IMR-90 (cell line): ENCODE measurements around the gene CKAP2L. TPM values are rescaled to one million over a fixed set of nuclear protein-coding genes. Genes with fewer than 3 reads are reported as not detected.

Experiments used
- ATAC-seq: fragments of 200-7000 bp; cut with Tn5 transposase; 2 replicates; pipeline ENCODE4 v1.9.1; 2020; ENCODE audit warnings: low read depth, mild to moderate bottlenecking, moderate library complexity
- BruUV-seq: library from RNA; stranded (reverse); fragments of 400-500 nt; replicated peaks from 2 replicates; lab custom pipeline; 2021; lab: Mats Ljungman, UMichigan
- CTCF ChIA-PET: fragments of 300-600 bp; formaldehyde crosslinking; extraction: SDS; loops from one replicate; lab custom pipeline; 2021; ENCODE audit warnings: antibody characterized with exemption; lab: Yijun Ruan, JAX
- POLR2A ChIA-PET: fragments of 300-600 bp; sonication (Branson Sonifier 250); formaldehyde crosslinking; loops from one replicate; lab custom pipeline; 2022; ENCODE audit warnings: antibody characterized with exemption; ENCODE audit not compliant: unreplicated experiment; lab: Charles Lee
- DNase-seq: peaks from one replicate; pipeline ENCODE4 v3.0.0; 2013
- H2AFZ ChIP-seq: replicated peaks from 2 replicates; pipeline ENCODE3; 2013; ENCODE audit warnings: low read length, mild to moderate bottlenecking; ENCODE audit not compliant: poor library complexity
- H2AK5ac ChIP-seq: 2 replicates; pipeline ENCODE4 v1.6.1; 2013; ENCODE audit warnings: low read depth, low read length, inconsistent platforms
- H2AK9ac ChIP-seq: replicated peaks from 2 replicates; pipeline ENCODE3; 2013; ENCODE audit warnings: mild to moderate bottlenecking, low read depth, low read length, moderate library complexity; ENCODE audit not compliant: poor library complexity
- H2BK120ac ChIP-seq: 2 replicates; pipeline ENCODE4 v1.6.1; 2013; ENCODE audit warnings: low read depth, low read length, inconsistent platforms
- H2BK15ac ChIP-seq: 3 replicates; pipeline ENCODE4 v1.6.1; 2013; ENCODE audit warnings: low read depth, low read length, inconsistent platforms
- H2BK20ac ChIP-seq: 2 replicates; pipeline ENCODE4 v1.6.1; 2013; ENCODE audit warnings: low read depth, mild to moderate bottlenecking, inconsistent platforms, low read length, moderate library complexity
- H2BK5ac ChIP-seq: 2 replicates; pipeline ENCODE4 v1.6.1; 2013; ENCODE audit warnings: mild to moderate bottlenecking, low read depth, low read length, inconsistent platforms; ENCODE audit not compliant: poor library complexity, severe bottlenecking
- H3K14ac ChIP-seq: replicated peaks from 2 replicates; pipeline ENCODE4 v1.6.1; 2013; ENCODE audit warnings: low read depth, low read length, inconsistent platforms
- H3K18ac ChIP-seq: 2 replicates; pipeline ENCODE4 v1.6.1; 2013; ENCODE audit warnings: low read depth, low read length, control low read depth
- H3K23ac ChIP-seq: 2 replicates; pipeline ENCODE4 v1.6.1; 2013; ENCODE audit warnings: low read depth, low read length, inconsistent platforms
- H3K27ac ChIP-seq: 2 replicates; pipeline ENCODE4 v1.5.1; 2013; ENCODE audit warnings: mild to moderate bottlenecking, control low read depth, low read length; ENCODE audit not compliant: insufficient read depth
- H3K27me3 ChIP-seq: 2 replicates; pipeline ENCODE4 v1.6.1; 2013; ENCODE audit warnings: low read length; ENCODE audit not compliant: control insufficient read depth, insufficient read depth
- H3K36me3 ChIP-seq: 2 replicates; pipeline ENCODE4 v1.6.1; 2013; ENCODE audit warnings: low read length, mixed read lengths; ENCODE audit not compliant: control insufficient read depth, insufficient read depth
- H3K4ac ChIP-seq: 2 replicates; pipeline ENCODE4 v1.6.1; 2013; ENCODE audit warnings: low read depth, low read length, inconsistent platforms
- H3K4me1 ChIP-seq: 2 replicates; pipeline ENCODE4 v1.6.1; 2013; ENCODE audit warnings: low read length, mixed read lengths; ENCODE audit not compliant: control insufficient read depth, insufficient read depth
- H3K4me2 ChIP-seq: 2 replicates; pipeline ENCODE4 v1.6.1; 2013; ENCODE audit warnings: low read depth, mild to moderate bottlenecking, control low read depth, low read length, moderate library complexity
- H3K4me3 ChIP-seq: 2 replicates; pipeline ENCODE4 v1.5.1; 2013; ENCODE audit warnings: low read depth, mild to moderate bottlenecking, control low read depth, low read length, moderate library complexity; ENCODE audit not compliant: insufficient read depth
- H3K56ac ChIP-seq: 2 replicates; pipeline ENCODE4 v1.6.1; 2013; ENCODE audit warnings: low read length, inconsistent platforms; ENCODE audit not compliant: insufficient read depth; ENCODE audit errors: extremely low read depth
- H3K79me1 ChIP-seq, 2 experiments: 2 replicates each; pipeline ENCODE4 v1.6.1; 2013; ENCODE audit warnings: low read length in 2 of 2, inconsistent platforms in 1 of 2, low read depth in 1 of 2
- H3K9ac ChIP-seq: 2 replicates; pipeline ENCODE4 v1.6.1; 2013; ENCODE audit warnings: low read depth, low read length, control low read depth
- H3K9me1 ChIP-seq: 2 replicates; pipeline ENCODE4 v1.6.1; 2013; ENCODE audit warnings: low read length, inconsistent platforms; ENCODE audit not compliant: insufficient read depth
- H3K9me3 ChIP-seq: 2 replicates; pipeline ENCODE4 v1.6.1; 2013; ENCODE audit warnings: low read length; ENCODE audit not compliant: control insufficient read depth, insufficient read depth
- H4K20me1 ChIP-seq: 2 replicates; pipeline ENCODE4 v1.6.1; 2013; ENCODE audit warnings: low read length, inconsistent platforms; ENCODE audit not compliant: insufficient read depth
- H4K5ac ChIP-seq: 2 replicates; pipeline ENCODE4 v1.6.1; 2013; ENCODE audit warnings: mild to moderate bottlenecking, low read depth, low read length, control low read depth
- H4K8ac ChIP-seq, 2 experiments: 2 replicates each; pipeline ENCODE4 v1.6.1; 2013; ENCODE audit warnings: low read depth in 2 of 2, low read length in 2 of 2, control low read depth in 1 of 2, inconsistent platforms in 1 of 2
- H4K91ac ChIP-seq: 2 replicates; pipeline ENCODE4 v1.6.1; 2013; ENCODE audit warnings: low read depth, low read length, inconsistent platforms; ENCODE audit not compliant: insufficient read depth
- CEBPB ChIP-seq: IDR thresholded peaks from 2 replicates; pipeline ENCODE4 v1.6.1; 2012; ENCODE audit warnings: low read depth, low read length, improper control_type of control experiment
- CTCF ChIP-seq: conservative IDR thresholded peaks from 2 replicates; pipeline ENCODE4 v1.5.1; 2012; ENCODE audit warnings: mild to moderate bottlenecking, low read depth, low read length, improper control_type of control experiment
- ELK1 ChIP-seq: fragments of 150-350 bp; IDR thresholded peaks from 2 replicates; pipeline ENCODE4 v1.6.1; 2016; ENCODE audit warnings: low read depth, mild to moderate bottlenecking, low read length, moderate library complexity, borderline replicate concordance
- MAFK ChIP-seq: IDR thresholded peaks from 2 replicates; pipeline ENCODE4 v1.6.1; 2012; ENCODE audit warnings: low read depth, low read length, improper control_type of control experiment
- MAZ ChIP-seq: IDR thresholded peaks from 2 replicates; pipeline ENCODE4 v1.6.1; 2012; ENCODE audit warnings: low read depth, mild to moderate bottlenecking, low read length, improper control_type of control experiment, moderate library complexity, borderline replicate concordance
- MXI1 ChIP-seq: IDR thresholded peaks from 2 replicates; pipeline ENCODE4 v1.6.1; 2012; ENCODE audit warnings: low read depth, mild to moderate bottlenecking, low read length, moderate library complexity, borderline replicate concordance
- RAD21 ChIP-seq: IDR thresholded peaks from 2 replicates; pipeline ENCODE4 v1.6.1; 2012; ENCODE audit warnings: low read length, improper control_type of control experiment
- WGBS, 2 experiments: methylation state at CpG; one replicate each; pipeline versions ENCODE4 v1.1.5 to v1.1.7; 2013; ENCODE audit warnings: missing lambda C conversion rate in 2 of 2; ENCODE audit not compliant: insufficient read length in 1 of 2; ENCODE audit errors: extremely low coverage in 2 of 2; 5-methylcytosine and 5-hydroxymethylcytosine counted together
- dilution Hi-C: fragments of 300-500 bp; cut with HindIII; formaldehyde crosslinking; loops from one replicate; pipeline ENCODE4 v1.14.3; 2018; ENCODE audit warnings: low sequenced_read_pairs; ENCODE audit not compliant: unreplicated experiment
- in situ Hi-C: fragments of 300-500 bp; cut with MboI; formaldehyde crosslinking; loops from 3 replicates; pipeline ENCODE4 v1.14.3; 2019; ENCODE audit warnings: low sequenced_read_pairs, inconsistent platforms, mixed read lengths
- intact Hi-C: fragments of 100-400 bp; cut with micrococcal nuclease; formaldehyde crosslinking; loops from 2 replicates; pipeline ENCODE4 v1.10.0; 2022
- polyA plus RNA-seq, 3 experiments: library from polyadenylated mRNA; depleted of rRNA; stranded (reverse); fragments of >200 nt; gene quantifications; 2 replicates each; pipeline ENCODE4 v1.2.3, GENCODE V29; 2012; ENCODE audit warnings: low replicate concordance in 1 of 3
- total RNA-seq: library from RNA; depleted of rRNA; stranded (reverse); fragments of >200 nt; gene quantifications from 2 replicates; pipeline ENCODE4 v1.2.3, GENCODE V29; 2012

Gene CKAP2L
- total and polyA plus RNA-seq, 2 of the 4 experiments (the other 2 are of a cell fraction), result 6.4 to 9.9 TPM

- no peak overlapping the region for H4K8ac ChIP-seq
- no peak overlapping the region for H2BK15ac ChIP-seq
- H3K56ac ChIP-seq, result no peak overlapping the region
- no peak overlapping the region for H3K9ac ChIP-seq
- in situ Hi-C loops (no loop called here), dilution Hi-C loops (no loop called here), intact Hi-C loops (no loop called here)
- H2AK9ac ChIP-seq, result no peak overlapping the region
- H2AK5ac ChIP-seq, result no peak overlapping the region
- no peak overlapping the region for H4K91ac ChIP-seq
- 0 out of 2 replicates have a peak, but pooled peaks cover 2% of the 10 kb centered on the region for H3K4me1 ChIP-seq
- H3K79me1 ChIP-seq, result no peaks in the 10 kb centered on the region
- no peak overlapping the region for H3K27ac ChIP-seq
- no peak overlapping the region for H4K5ac ChIP-seq
- BruUV-seq, result no TSS peak
- ATAC-seq, result peak; percentile 62
- H3K23ac ChIP-seq, result no peak overlapping the region
- DNase-seq, result peak; percentile 51
- H2BK120ac ChIP-seq, result no peak overlapping the region
- no peak overlapping the region for H3K4me2 ChIP-seq
- no peaks in the 10 kb centered on the region for H3K36me3 ChIP-seq
- H2BK5ac ChIP-seq, result no peak overlapping the region
- no peaks in the 10 kb centered on the region for H4K20me1 ChIP-seq
- H3K27me3 ChIP-seq, result no peaks in the 10 kb centered on the region
- H3K4me3 ChIP-seq, result no peak overlapping the region
- POLR2A ChIA-PET, result no interaction called here
- no peaks in the 10 kb centered on the region for H3K9me3 ChIP-seq
- H3K18ac ChIP-seq, result no peak overlapping the region
- no CpG with 5 or more reads among the region's 8 CpGs for WGBS, 2 experiments
- TF ChIP-seq RAD21 (no peak), MAZ (no peak), MXI1 (no peak), ELK1 (no peak), MAFK (no peak), CTCF (no peak), CEBPB (no peak)
- CTCF ChIA-PET, result interaction anchor here (1.0 kb wide), 1 partner anchor 19 kb away, joined by 4 read pairs; no protein-coding TSS in a partner anchor
- H3K4ac ChIP-seq, result no peak overlapping the region
- H2AFZ ChIP-seq, result no peak overlapping the region
- H3K9me1 ChIP-seq, result no peaks in the 10 kb centered on the region
- no peak overlapping the region for H2BK20ac ChIP-seq
- no peak overlapping the region for H3K14ac ChIP-seq
Observed at GRCh38 chr2:112701052-112701451, 63.4 kb downstream of the CKAP2L start.
